HL-60 (cell line): ENCODE measurements around the gene SNX10.

ENCODE experiments used
- DNase-seq, 2 experiments: peaks; one replicate each; pipeline ENCODE4 v3.0.0-alpha.2; 2010 to 2020; ENCODE audit warnings: low read depth in 1 of 2, low spot score in 1 of 2
- H3K27ac ChIP-seq: fragments of 250-450 bp; sonication (Bioruptor Pico); replicated peaks from 2 replicates; pipeline ENCODE4 v1.5.1; 2020; ENCODE audit warnings: mild to moderate bottlenecking, moderate library complexity
- H3K27me3 ChIP-seq: fragments of 250-450 bp; sonication (Bioruptor Pico); 2 replicates; pipeline ENCODE4 v1.5.1; 2021; ENCODE audit warnings: mild to moderate bottlenecking, moderate library complexity; ENCODE audit not compliant: insufficient read depth, poor library complexity, severe bottlenecking
- H3K4me3 ChIP-seq: replicated peaks from 2 replicates; pipeline ENCODE4 v1.5.1; 2011; ENCODE audit warnings: mild to moderate bottlenecking, control low read depth, low read length; ENCODE audit not compliant: insufficient read depth
- GABPA ChIP-seq: IDR thresholded peaks from 2 replicates; pipeline ENCODE4 v1.6.1; 2012; ENCODE audit warnings: low read depth
- POLR2AphosphoS5 ChIP-seq: IDR thresholded peaks from 2 replicates; pipeline ENCODE4 v1.6.1; 2012; ENCODE audit warnings: low read depth
- SPI1 ChIP-seq: IDR thresholded peaks from 2 replicates; pipeline ENCODE4 v1.6.1; 2012; ENCODE audit warnings: low read depth, mild to moderate bottlenecking, borderline replicate concordance
- TF ChIP-seq, protein P1 (sequence below): IDR thresholded peaks from 2 replicates; pipeline ENCODE4 v1.6.1; 2012; ENCODE audit warnings: low read depth; ENCODE audit not compliant: insufficient replicate concordance
- TF ChIP-seq, protein P2 (sequence below): IDR thresholded peaks from one replicate; pipeline ENCODE4 v1.5.1; 2011; ENCODE audit warnings: low read length, control low read depth, inconsistent platforms; ENCODE audit not compliant: insufficient read depth

SNX10 gene

DNA sequence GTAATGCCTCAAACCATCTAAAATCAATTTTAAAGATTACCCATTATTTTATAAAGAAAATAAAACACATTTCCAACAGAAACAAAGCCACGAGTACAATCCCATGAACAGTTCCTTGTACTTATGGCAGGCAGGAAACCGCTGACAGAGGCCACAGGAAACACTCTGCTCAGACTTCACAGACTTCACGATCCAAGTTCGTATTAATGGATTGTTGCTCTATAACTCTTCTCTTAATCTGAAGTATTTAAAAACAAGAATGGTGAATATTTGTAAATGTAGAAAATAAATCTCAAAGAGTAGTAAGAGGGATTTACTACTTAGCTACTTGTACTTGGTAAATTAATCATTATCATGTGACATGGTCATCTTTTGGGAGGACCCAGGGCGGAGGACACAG is 78.3 kb downstream of the SNX10 start:
- no peak overlapping the region for H3K4me3 ChIP-seq
- H3K27ac ChIP-seq = peak overlapping the region; percentile 66
- DNase-seq = peak in 1 of 2 experiments; percentile 40
- TF ChIP-seq SPI1 (no peak), POLR2AphosphoS5 (no peak), GABPA (no peak)
- TF ChIP-seq, protein P1, sequence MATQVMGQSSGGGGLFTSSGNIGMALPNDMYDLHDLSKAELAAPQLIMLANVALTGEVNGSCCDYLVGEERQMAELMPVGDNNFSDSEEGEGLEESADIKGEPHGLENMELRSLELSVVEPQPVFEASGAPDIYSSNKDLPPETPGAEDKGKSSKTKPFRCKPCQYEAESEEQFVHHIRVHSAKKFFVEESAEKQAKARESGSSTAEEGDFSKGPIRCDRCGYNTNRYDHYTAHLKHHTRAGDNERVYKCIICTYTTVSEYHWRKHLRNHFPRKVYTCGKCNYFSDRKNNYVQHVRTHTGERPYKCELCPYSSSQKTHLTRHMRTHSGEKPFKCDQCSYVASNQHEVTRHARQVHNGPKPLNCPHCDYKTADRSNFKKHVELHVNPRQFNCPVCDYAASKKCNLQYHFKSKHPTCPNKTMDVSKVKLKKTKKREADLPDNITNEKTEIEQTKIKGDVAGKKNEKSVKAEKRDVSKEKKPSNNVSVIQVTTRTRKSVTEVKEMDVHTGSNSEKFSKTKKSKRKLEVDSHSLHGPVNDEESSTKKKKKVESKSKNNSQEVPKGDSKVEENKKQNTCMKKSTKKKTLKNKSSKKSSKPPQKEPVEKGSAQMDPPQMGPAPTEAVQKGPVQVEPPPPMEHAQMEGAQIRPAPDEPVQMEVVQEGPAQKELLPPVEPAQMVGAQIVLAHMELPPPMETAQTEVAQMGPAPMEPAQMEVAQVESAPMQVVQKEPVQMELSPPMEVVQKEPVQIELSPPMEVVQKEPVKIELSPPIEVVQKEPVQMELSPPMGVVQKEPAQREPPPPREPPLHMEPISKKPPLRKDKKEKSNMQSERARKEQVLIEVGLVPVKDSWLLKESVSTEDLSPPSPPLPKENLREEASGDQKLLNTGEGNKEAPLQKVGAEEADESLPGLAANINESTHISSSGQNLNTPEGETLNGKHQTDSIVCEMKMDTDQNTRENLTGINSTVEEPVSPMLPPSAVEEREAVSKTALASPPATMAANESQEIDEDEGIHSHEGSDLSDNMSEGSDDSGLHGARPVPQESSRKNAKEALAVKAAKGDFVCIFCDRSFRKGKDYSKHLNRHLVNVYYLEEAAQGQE = no peak
- TF ChIP-seq, protein P2, sequence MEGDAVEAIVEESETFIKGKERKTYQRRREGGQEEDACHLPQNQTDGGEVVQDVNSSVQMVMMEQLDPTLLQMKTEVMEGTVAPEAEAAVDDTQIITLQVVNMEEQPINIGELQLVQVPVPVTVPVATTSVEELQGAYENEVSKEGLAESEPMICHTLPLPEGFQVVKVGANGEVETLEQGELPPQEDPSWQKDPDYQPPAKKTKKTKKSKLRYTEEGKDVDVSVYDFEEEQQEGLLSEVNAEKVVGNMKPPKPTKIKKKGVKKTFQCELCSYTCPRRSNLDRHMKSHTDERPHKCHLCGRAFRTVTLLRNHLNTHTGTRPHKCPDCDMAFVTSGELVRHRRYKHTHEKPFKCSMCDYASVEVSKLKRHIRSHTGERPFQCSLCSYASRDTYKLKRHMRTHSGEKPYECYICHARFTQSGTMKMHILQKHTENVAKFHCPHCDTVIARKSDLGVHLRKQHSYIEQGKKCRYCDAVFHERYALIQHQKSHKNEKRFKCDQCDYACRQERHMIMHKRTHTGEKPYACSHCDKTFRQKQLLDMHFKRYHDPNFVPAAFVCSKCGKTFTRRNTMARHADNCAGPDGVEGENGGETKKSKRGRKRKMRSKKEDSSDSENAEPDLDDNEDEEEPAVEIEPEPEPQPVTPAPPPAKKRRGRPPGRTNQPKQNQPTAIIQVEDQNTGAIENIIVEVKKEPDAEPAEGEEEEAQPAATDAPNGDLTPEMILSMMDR = no peak
- no peaks in the 10 kb centered on the region for H3K27me3 ChIP-seq

DNA sequence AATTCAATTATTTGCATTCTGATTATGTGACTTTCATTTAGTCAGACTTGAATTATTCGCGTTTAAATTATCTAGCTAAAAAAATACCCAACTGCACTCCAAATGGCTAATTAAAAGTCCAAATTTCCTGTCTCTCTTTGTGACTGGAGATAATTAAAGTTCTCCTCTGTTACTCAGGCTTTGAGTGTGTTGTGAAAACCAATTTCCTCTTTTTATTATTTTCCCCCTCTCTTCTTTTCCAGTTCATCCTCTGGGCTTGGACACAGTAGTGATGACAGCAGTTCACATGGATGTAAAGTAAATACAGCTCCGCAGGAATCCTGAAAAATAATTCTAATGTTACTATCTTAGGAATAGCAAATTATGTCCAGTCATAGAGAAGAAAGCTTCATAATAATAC is 80.6 kb downstream of the SNX10 start:
- no peak overlapping the region for H3K4me3 ChIP-seq
- no peak for DNase-seq

DNA sequence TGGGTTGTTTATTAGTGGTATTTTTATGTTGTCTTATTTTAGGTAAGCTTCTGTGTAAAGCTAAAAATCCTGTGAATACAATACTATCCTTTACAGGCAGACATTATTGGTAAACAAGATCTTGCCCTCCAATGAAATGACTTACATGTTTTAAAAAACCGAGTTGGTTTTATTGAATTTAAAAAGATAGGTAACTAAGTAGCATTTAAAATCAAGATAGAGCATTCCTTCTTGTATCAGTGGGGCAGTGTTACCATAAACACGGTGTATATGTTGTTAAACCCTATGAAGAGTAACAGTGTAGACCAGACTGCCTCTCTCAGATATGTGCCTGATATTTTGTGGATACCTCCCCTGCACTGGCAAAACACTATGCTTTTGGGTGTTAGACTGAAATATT is 81.0 kb downstream of the SNX10 start:
- Histone ChIP-seq H3K27me3 (no peaks in the 10 kb centered on the region), H3K4me3 (no peak overlapping the region), H3K27ac (no peak overlapping the region)
- no peak for DNase-seq
- TF ChIP-seq POLR2AphosphoS5 (no peak), SPI1 (no peak), GABPA (no peak)
- TF ChIP-seq, protein P2 = no peak
- TF ChIP-seq, protein P1 = no peak

More for the DNA sequence above, 80.6 kb downstream of the SNX10 start:
- H3K27ac ChIP-seq = no peak overlapping the region
- H3K27me3 ChIP-seq = no peaks in the 10 kb centered on the region
- no peak; the same call in 1 of the 2 replicates for TF ChIP-seq SPI1
- no peak for TF ChIP-seq GABPA
- no peak for TF ChIP-seq POLR2AphosphoS5
- TF ChIP-seq, protein P2 = no peak
- TF ChIP-seq, protein P1 = no peak
